ENCODE results near the gene LAMB4. TPM values are rescaled to one million over a fixed set of nuclear protein-coding genes. Genes with fewer than 3 reads are reported as not detected.

LAMB4 gene
- total and polyA plus RNA-seq, 2 of the 8 experiments (the other 6 are each of a cell fraction or from before 2014, with no cell fraction given), result not detected

GRCh38 chr7:108066486-108066885 lies 63.7 kb downstream of the LAMB4 start:
- H3K79me2 ChIP-seq (ENCODE audit: control insufficient read depth in 1 of 2, insufficient read depth in 2 of 2, low read length in 2 of 2), result no peaks in the 10 kb centered on the region
- H3K18ac ChIP-seq (ENCODE audit: extremely low read depth, low read length), result no peak overlapping the region
- H3K23me2 ChIP-seq (ENCODE audit: low read depth, low read length), result no peaks in the 10 kb centered on the region
- peaks cover 0 to 5% (median under 1%) of the 10 kb centered on the region in 4 experiments; a peak in 1 of 7 replicates for H3K4me1 ChIP-seq (replicated peaks in 1 of 4; ENCODE audit: control insufficient read depth in 3 of 4, insufficient read depth in 4 of 4, low read length in 3 of 4)
- WGBS, 2 experiments (ENCODE audit: extremely low coverage in 1 of 2, insufficient coverage in 1 of 2, insufficient read length in 1 of 2, insufficient replicate concordance in 2 of 2, low coverage in 1 of 2, low lambda C conversion rate in 2 of 2, missing lambda C conversion rate in 1 of 2), result 86% methylated on average over 9 of the region's 9 CpGs; no CpG with 5 or more reads in 1 of the 2 experiments
- no peak overlapping the region for H4K91ac ChIP-seq (replicated peaks; ENCODE audit: insufficient read length, low read length)
- no peaks in the 10 kb centered on the region for H3K79me1 ChIP-seq (ENCODE audit: low read depth, low read length)
- H3K23ac ChIP-seq (ENCODE audit: insufficient read length), result no peak overlapping the region
- POLR2A ChIA-PET (ENCODE audit: partially characterized antibody), result no interaction called here
- H3K4ac ChIP-seq (replicated peaks; ENCODE audit: insufficient read length, low read depth, low read length), result no peak overlapping the region
- H3K9ac ChIP-seq (replicated peaks in 1 of 4; ENCODE audit: extremely low read depth in 1 of 4, low read depth in 3 of 4, low read length in 3 of 4), result no peak overlapping the region
- H2BK12ac ChIP-seq (ENCODE audit: low read depth, low read length), result no peak overlapping the region
- no peaks in the 10 kb centered on the region for H4K20me1 ChIP-seq (replicated peaks in 1 of 2; ENCODE audit: control insufficient read depth in 1 of 2, insufficient read depth in 2 of 2, low read length in 2 of 2)
- no peak overlapping the region for H3K4me3 ChIP-seq (ENCODE audit: extremely low read depth in 1 of 4, insufficient read depth in 2 of 4, low read depth in 3 of 4, low read length in 4 of 4)
- no peak overlapping the region for H4K5ac ChIP-seq (ENCODE audit: insufficient read length, low read depth, low read length)
- TF ChIP-seq GABPA (IDR thresholded peaks at IDR 0.05; ENCODE audit: borderline replicate concordance, insufficient read depth, low read length) (no peak), RAD21 (IDR thresholded peaks at IDR 0.05 in 1 of 2, conservative IDR thresholded peaks at IDR 0.05 in 1 of 2; ENCODE audit: low read depth in 2 of 2, low read length in 2 of 2) (no peak), NANOG (IDR thresholded peaks at IDR 0.05; ENCODE audit: insufficient read depth, low read depth, low read length, poor library complexity, severe bottlenecking) (no peak), POLR2AphosphoS5 (IDR thresholded peaks at IDR 0.05; ENCODE audit: low read depth, low read length) (no peak), SUZ12 (IDR thresholded peaks at IDR 0.05; ENCODE audit: low read length) (no peak), SP1 (IDR thresholded peaks at IDR 0.05; ENCODE audit: low read depth, low read length) (no peak), ZNF274 (IDR thresholded peaks at IDR 0.05; ENCODE audit: borderline replicate concordance, extremely low read depth, low read length) (no peak), ATF3 (IDR thresholded peaks at IDR 0.05; ENCODE audit: insufficient read depth, low read depth, low read length) (no peak), BRCA1 (IDR thresholded peaks at IDR 0.05; ENCODE audit: low read depth, low read length) (no peak), EGR1 (IDR thresholded peaks at IDR 0.05; ENCODE audit: borderline replicate concordance, low read depth, low read length) (no peak), RXRA (IDR thresholded peaks at IDR 0.05; ENCODE audit: insufficient read depth, low read depth, low read length) (no peak), SP2 (IDR thresholded peaks at IDR 0.05; ENCODE audit: low read length) (no peak), KDM4A (IDR thresholded peaks at IDR 0.05; ENCODE audit: low read depth, low read length, severe bottlenecking) (no peak)
- H3K14ac ChIP-seq (ENCODE audit: insufficient read length), result no peak overlapping the region
- no peak for FAIRE-seq
- no peak overlapping the region for H2AK5ac ChIP-seq (ENCODE audit: low read depth, low read length)
- H2AFZ ChIP-seq (ENCODE audit: low read length), result no peak overlapping the region
- no peaks in the 10 kb centered on the region for H3K36me3 ChIP-seq (ENCODE audit: control insufficient read depth in 2 of 4, insufficient read depth in 4 of 4, low read length in 3 of 4)
- no peak overlapping the region for H4K8ac ChIP-seq (ENCODE audit: extremely low read depth, insufficient read depth, low read length)
- CTCF ChIA-PET (ENCODE audit: partially characterized antibody), result interaction anchor here (1.6 kb wide), 1 partner anchor 21 kb away, joined by 3 read pairs; no protein-coding TSS in a partner anchor
- H3K4me2 ChIP-seq (ENCODE audit: insufficient read depth in 1 of 2, low read depth in 2 of 2, low read length in 2 of 2), result no peak overlapping the region
- H3K56ac ChIP-seq (replicated peaks; ENCODE audit: insufficient read length, low read depth, low read length), result no peak overlapping the region
- no peak overlapping the region for H2BK5ac ChIP-seq (ENCODE audit: low read depth, low read length)
- no peak overlapping the region for H2BK20ac ChIP-seq (ENCODE audit: low read length)
- H3K9me3 ChIP-seq (ENCODE audit: insufficient read depth in 2 of 2, low read depth in 1 of 2, low read length in 1 of 2), result no peaks in the 10 kb centered on the region
- H2BK15ac ChIP-seq (ENCODE audit: low read length), result no peak overlapping the region
- H3K27ac ChIP-seq (ENCODE audit: low read depth, low read length), result no peak overlapping the region
- DNase-seq (ENCODE audit: low read depth in 1 of 2, low spot score in 2 of 2), result no peak
- no peaks in the 10 kb centered on the region for H3K27me3 ChIP-seq (replicated peaks in 1 of 4; ENCODE audit: control insufficient read depth in 3 of 4, extremely low read depth in 1 of 4, insufficient read depth in 3 of 4, low read length in 3 of 4)
- H2BK120ac ChIP-seq (replicated peaks; ENCODE audit: low read depth, low read length), result no peak overlapping the region

Measured in H1 (cell line).